Caco-2 (cell line): Measurements from ENCODE around the gene HJV. TPM values are rescaled to one million over a fixed set of nuclear protein-coding genes. Genes with fewer than 3 reads are reported as not detected.

Experiments
- BruUV-seq: library from RNA; stranded (reverse); fragments of 400-500 nt; replicated peaks from 2 replicates; lab custom pipeline; 2021; lab: Mats Ljungman, UMichigan
- CTCF ChIA-PET: fragments of 300-600 bp; sonication (Branson Sonifier 250); formaldehyde crosslinking; loops from one replicate; lab custom pipeline; 2022; ENCODE audit warnings: antibody characterized with exemption; lab: Charles Lee
- POLR2A ChIA-PET: fragments of 300-600 bp; sonication (Branson Sonifier 250); formaldehyde crosslinking; loops from one replicate; lab custom pipeline; 2022; ENCODE audit warnings: antibody characterized with exemption; lab: Charles Lee
- DNase-seq, 2 experiments: peaks; one replicate each; pipeline versions ENCODE4 v3.0.0 to v3.0.0-alpha.2; 2020 to 2022
- H3K27me3 ChIP-seq: replicated peaks from 2 replicates; pipeline ENCODE4 v1.6.0; 2011; ENCODE audit warnings: low read length; ENCODE audit not compliant: control insufficient read depth, insufficient read depth
- H3K36me3 ChIP-seq: 2 replicates; pipeline ENCODE4 v1.5.1; 2011; ENCODE audit warnings: low read length; ENCODE audit not compliant: control insufficient read depth, insufficient read depth
- H3K4me1 ChIP-seq: fragments of 250-450 bp; sonication (Bioruptor Pico); 2 replicates; pipeline ENCODE4 v1.5.1; 2020; ENCODE audit warnings: mild to moderate bottlenecking
- H3K4me3 ChIP-seq: 2 replicates; pipeline ENCODE4 v1.5.1; 2011; ENCODE audit warnings: low read depth, mild to moderate bottlenecking, control low read depth, low read length
- H3K9me3 ChIP-seq: fragments of 250-450 bp; sonication (Bioruptor Pico); 2 replicates; pipeline ENCODE4 v1.5.1; 2020; ENCODE audit warnings: mild to moderate bottlenecking, moderate library complexity
- H3K27ac Mint-ChIP-seq: one replicate; pipeline ENCODE4 v1.8.0; 2022; ENCODE audit warnings: mixed read lengths; ENCODE audit not compliant: unreplicated experiment
- H3K27me3 Mint-ChIP-seq: one replicate; pipeline ENCODE4 v1.8.0; 2022; ENCODE audit warnings: mixed read lengths; ENCODE audit not compliant: insufficient read depth, unreplicated experiment
- H3K36me3 Mint-ChIP-seq: one replicate; pipeline ENCODE4 v1.8.0; 2022; ENCODE audit warnings: mild to moderate bottlenecking, mixed read lengths; ENCODE audit not compliant: insufficient read depth, unreplicated experiment
- H3K4me1 Mint-ChIP-seq: one replicate; pipeline ENCODE4 v1.8.0; 2022; ENCODE audit warnings: low read depth, mixed read lengths; ENCODE audit not compliant: unreplicated experiment
- H3K4me3 Mint-ChIP-seq: one replicate; pipeline ENCODE4 v1.8.0; 2022; ENCODE audit warnings: mild to moderate bottlenecking, moderate library complexity, mixed read lengths; ENCODE audit not compliant: unreplicated experiment
- H3K9me3 Mint-ChIP-seq: one replicate; pipeline ENCODE4 v1.8.0; 2022; ENCODE audit warnings: mixed read lengths; ENCODE audit not compliant: unreplicated experiment
- intact Hi-C: fragments of 100-400 bp; cut with micrococcal nuclease; formaldehyde crosslinking; loops from one replicate; pipeline ENCODE4 v1.10.0; 2022; ENCODE audit not compliant: unreplicated experiment
- total RNA-seq: library from RNA; stranded (reverse); gene quantifications from 2 replicates; pipeline ENCODE4 v1.2.3, GENCODE V29; 2022
- TF ChIP-seq, protein P1 (sequence below), 2 experiments: fragments of 200-600 bp in 1 of 2; IDR thresholded peaks; 1 replicate in 1 of 2; 2 replicates in 1 of 2; pipeline versions ENCODE4 v1.5.1 to v1.8.0; 2011 to 2022; ENCODE audit warnings: antibody characterized with exemption in 1 of 2, control low read depth in 1 of 2, inconsistent platforms in 1 of 2, low read depth in 1 of 2, low read length in 1 of 2, mild to moderate bottlenecking in 1 of 2, moderate library complexity in 1 of 2; ENCODE audit not compliant: insufficient read depth in 1 of 2, severe bottlenecking in 1 of 2, unreplicated experiment in 1 of 2

The HJV gene
- total RNA-seq, 1 experiment from 2014 or later, result not detected

DNA sequence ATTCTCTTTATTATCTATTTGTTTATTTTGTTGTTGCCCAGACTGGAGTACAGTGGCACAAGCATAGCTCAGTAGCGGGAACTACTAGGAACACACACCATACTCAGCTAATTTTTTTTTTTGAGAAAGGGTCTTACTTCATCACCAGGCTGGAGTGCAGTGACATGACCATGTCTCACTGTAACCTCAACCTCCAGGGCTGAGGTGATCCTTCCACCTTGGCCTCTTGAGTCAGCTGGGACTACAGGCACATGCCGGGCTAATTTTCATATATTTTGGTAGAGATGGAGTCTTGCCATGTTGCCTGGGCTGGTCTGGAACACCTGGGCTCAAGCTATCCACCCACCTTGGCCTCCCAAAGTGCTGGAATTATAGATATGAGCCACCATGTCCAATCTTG, 19.8 kb downstream of the HJV start:
- Histone ChIP-seq H3K36me3 (no peaks in the 10 kb centered on the region), H3K27me3 (no peaks in the 10 kb centered on the region), H3K4me1 (peaks cover 4% of the 10 kb centered on the region; the same call in 1 of the 2 replicates), H3K4me3 (no peak overlapping the region), H3K9me3 (no peaks in the 10 kb centered on the region)
- Mint-ChIP-seq H3K27me3 (no peaks in the 10 kb centered on the region), H3K9me3 (no peaks in the 10 kb centered on the region), H3K4me3 (no peak overlapping the region), H3K4me1 (peaks cover 11% of the 10 kb centered on the region), H3K27ac (no peak overlapping the region), H3K36me3 (peaks cover under 1% of the 10 kb centered on the region)
- TF ChIP-seq, protein P1, sequence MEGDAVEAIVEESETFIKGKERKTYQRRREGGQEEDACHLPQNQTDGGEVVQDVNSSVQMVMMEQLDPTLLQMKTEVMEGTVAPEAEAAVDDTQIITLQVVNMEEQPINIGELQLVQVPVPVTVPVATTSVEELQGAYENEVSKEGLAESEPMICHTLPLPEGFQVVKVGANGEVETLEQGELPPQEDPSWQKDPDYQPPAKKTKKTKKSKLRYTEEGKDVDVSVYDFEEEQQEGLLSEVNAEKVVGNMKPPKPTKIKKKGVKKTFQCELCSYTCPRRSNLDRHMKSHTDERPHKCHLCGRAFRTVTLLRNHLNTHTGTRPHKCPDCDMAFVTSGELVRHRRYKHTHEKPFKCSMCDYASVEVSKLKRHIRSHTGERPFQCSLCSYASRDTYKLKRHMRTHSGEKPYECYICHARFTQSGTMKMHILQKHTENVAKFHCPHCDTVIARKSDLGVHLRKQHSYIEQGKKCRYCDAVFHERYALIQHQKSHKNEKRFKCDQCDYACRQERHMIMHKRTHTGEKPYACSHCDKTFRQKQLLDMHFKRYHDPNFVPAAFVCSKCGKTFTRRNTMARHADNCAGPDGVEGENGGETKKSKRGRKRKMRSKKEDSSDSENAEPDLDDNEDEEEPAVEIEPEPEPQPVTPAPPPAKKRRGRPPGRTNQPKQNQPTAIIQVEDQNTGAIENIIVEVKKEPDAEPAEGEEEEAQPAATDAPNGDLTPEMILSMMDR (IDR thresholded peaks at IDR 0.05; ENCODE audit: insufficient read depth in 1 of 2, low read depth in 1 of 2, low read length in 1 of 2, severe bottlenecking in 1 of 2, unreplicated experiment in 1 of 2), result no peak
- intact Hi-C loops, result no loop called here
- ChIA-PET POLR2A (no interaction called here), CTCF (interaction anchor here (0.6 kb wide), 1 partner anchor 12 kb away, joined by 3 read pairs; no protein-coding TSS in a partner anchor)
- DNase-seq, result no peak
- no TSS peak for BruUV-seq

DNA sequence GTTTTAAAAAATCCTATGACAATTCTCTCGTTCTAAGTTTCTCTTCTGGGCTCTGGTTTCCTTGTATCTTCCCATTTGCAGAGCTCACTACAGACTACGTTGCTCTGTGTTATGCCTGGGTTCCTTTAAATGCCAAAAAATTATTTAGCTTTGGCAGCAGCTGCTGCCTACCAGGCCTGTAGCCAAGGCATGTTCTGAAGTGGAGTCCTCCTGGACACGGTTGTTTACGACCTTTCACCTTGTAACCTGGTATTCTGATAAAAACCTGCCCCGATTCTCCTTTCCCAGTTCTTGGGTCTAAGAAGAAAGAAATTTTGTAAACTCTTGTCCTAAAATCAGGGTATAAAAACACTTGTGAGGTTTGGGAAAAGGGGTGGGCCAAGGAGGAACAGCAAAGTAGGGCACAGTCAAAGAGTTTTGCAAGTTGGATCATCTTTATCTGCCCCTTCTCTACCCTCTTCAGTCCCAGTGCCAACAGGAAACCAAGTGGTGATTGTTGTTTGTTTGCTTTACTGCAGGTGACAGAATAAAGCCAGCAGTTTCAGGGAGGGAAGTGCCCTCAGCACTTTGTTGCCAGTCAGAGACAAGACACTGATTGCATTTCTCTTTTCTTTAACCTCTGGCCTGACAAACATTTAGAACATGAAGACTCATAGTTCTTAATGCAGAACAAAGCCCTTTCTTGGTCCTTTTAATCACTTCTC, 22.1 kb downstream of the HJV start:
- Mint-ChIP-seq H3K27me3 (no peaks in the 10 kb centered on the region), H3K4me3 (no peak overlapping the region), H3K36me3 (peaks cover 17% of the 10 kb centered on the region), H3K4me1 (peaks cover 15% of the 10 kb centered on the region), H3K27ac (no peak overlapping the region), H3K9me3 (no peaks in the 10 kb centered on the region)
- H3K27me3 ChIP-seq, result no peaks in the 10 kb centered on the region
- H3K4me1 ChIP-seq, result peaks cover 12% of the 10 kb centered on the region; the same call in 1 of the 2 replicates
- no peak for DNase-seq
- TF ChIP-seq, protein P1 (IDR thresholded peaks at IDR 0.05; ENCODE audit: insufficient read depth in 1 of 2, low read depth in 1 of 2, low read length in 1 of 2, severe bottlenecking in 1 of 2, unreplicated experiment in 1 of 2), result no peak
- POLR2A ChIA-PET, result no interaction called here
- BruUV-seq, result no TSS peak
- intact Hi-C loops, result no loop called here
- CTCF ChIA-PET, result no interaction called here
- no peak overlapping the region for H3K4me3 ChIP-seq
- H3K36me3 ChIP-seq, result peaks cover 2% of the 10 kb centered on the region; the same call in 1 of the 2 replicates
- H3K9me3 ChIP-seq, result no peaks in the 10 kb centered on the region

DNA sequence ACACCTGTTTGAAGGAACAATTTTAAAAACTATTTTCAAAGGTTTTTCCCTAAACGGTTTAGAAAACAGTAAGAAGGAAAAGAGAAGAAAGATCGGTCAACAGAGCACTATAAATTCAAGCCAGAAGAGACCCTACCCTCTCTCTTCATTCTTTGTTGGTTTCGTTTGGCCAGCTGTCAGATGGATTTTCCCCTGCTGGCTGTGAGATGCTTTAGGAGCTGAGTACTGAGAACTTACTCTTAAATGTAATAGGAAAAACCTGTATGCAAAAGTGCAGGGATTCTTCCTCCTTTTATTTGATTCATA, 23.9 kb downstream of the HJV start:
- Histone ChIP-seq H3K27me3 (no peaks in the 10 kb centered on the region), H3K9me3 (no peaks in the 10 kb centered on the region), H3K4me1 (peaks cover 13% of the 10 kb centered on the region; the same call in 1 of the 2 replicates), H3K36me3 (peaks cover 13% of the 10 kb centered on the region; the same call in 1 of the 2 replicates), H3K4me3 (no peak overlapping the region; the same call in 1 of the 2 replicates)
- POLR2A ChIA-PET, result no interaction called here
- intact Hi-C loops, result no loop called here
- Mint-ChIP-seq H3K27ac (peak overlapping the region; percentile 93), H3K9me3 (no peaks in the 10 kb centered on the region), H3K27me3 (no peaks in the 10 kb centered on the region), H3K4me1 (peaks cover 15% of the 10 kb centered on the region), H3K36me3 (peaks cover 35% of the 10 kb centered on the region), H3K4me3 (peak overlapping the region; percentile 84)
- BruUV-seq, result no TSS peak
- TF ChIP-seq, protein P1 (IDR thresholded peaks at IDR 0.05; ENCODE audit: insufficient read depth in 1 of 2, low read depth in 1 of 2, low read length in 1 of 2, severe bottlenecking in 1 of 2, unreplicated experiment in 1 of 2), result no peak
- CTCF ChIA-PET, result interaction anchor here (1.0 kb wide), 1 partner anchor 18 kb away, joined by 7 read pairs; no protein-coding TSS in a partner anchor
- no peak for DNase-seq
